NCI-H524 (cell line): ENCODE data around the gene RTEL1.

Experiments used
- DNase-seq, 2 experiments: peaks; one replicate each; lab custom pipeline; 2025; lab: John Stamatoyannopoulos, UW

Gene RTEL1

DNA sequence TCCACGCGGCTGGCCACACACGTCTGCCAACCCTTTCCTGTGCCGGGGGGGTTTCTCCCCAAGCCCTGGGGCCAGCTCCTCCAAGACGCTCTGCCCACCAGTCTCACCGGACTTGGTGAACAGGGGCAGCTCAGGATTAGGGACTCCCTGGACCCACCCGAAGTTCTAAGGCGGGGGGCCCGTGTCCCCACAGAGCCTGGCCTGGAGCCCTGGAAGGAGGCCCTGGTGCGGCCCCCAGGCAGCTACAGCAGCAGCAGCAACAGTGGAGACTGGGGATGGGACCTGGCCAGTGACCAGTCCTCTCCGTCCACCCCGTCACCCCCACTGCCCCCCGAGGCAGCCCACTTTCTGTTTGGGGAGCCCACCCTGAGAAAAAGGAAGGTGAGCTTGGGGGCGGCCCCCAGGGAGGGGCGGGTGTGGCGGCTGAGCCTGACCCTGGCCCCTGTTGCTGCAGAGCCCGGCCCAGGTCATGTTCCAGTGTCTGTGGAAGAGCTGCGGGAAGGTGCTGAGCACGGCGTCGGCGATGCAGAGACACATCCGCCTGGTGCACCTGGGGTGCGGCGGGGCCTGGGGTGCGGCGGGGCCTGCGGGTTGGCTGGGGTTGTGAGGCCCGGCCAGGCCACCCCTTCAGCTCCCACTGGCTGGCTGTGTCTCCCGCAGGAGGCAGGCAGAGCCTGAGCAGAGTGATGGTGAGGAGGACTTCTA, 83.7 kb downstream of the RTEL1 start:
- DNase-seq = no peak

DNA sequence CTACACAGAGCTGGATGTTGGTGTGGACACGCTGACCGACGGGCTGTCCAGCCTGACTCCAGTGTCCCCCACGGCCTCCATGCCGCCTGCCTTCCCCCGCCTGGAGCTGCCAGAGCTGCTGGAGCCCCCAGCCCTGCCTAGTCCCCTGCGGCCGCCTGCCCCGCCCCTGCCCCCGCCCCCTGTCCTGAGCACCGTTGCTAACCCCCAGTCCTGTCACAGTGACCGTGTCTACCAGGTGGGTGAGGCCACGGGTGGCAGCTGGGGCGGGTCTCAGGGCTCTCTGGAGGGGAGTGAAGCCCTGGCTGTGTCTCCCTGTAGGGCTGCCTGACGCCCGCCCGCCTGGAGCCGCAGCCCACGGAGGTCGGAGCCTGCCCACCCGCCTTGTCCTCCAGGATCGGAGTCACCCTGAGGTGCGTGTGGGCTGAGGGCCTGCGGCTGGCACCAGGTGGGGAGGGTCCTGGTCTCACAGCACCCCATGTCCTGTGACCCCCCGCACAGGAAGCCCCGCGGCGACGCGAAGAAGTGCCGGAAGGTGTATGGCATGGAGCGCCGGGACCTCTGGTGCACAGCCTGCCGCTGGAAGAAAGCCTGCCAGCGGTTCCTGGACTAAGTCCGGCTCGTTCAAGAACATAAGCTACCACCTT, 84.4 kb downstream of the RTEL1 start:
- DNase-seq = no peak

DNA sequence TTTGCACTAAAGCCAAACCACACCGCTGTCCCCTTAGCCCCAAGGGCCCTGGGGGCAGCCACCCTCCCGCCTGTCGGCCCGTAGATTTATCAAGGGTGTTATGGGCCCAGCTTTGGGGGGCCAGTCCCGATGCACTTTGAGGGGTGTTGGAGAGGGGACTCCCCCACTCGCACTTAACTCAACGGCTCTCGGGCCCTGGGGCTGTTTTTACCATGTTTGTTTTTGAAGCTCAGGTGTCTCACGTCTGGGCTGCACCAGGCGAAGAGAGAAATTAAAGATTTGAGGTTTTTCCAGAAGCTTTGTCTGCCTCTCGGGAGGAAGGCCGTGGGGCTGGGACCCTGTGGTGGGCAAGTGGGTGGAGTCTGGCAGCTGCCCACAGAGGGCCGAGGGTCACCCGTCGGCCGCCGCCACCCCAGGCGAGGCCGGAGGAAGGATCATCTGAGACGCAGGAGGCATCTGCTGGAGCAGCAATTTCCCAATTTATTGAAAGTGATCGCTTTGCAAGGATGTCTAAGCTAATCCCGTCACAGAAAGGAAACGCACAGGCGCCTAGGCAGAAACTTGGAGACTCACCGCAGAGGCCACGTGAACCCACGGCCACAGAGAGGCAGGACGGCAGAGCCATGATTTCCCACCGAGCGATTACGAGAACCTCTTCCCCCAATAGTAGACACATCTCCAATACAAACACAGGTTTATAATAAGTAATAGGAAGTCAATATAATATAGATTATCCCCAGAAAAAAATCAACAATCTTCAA, 85.3 kb downstream of the RTEL1 start:
- DNase-seq = no peak

DNA sequence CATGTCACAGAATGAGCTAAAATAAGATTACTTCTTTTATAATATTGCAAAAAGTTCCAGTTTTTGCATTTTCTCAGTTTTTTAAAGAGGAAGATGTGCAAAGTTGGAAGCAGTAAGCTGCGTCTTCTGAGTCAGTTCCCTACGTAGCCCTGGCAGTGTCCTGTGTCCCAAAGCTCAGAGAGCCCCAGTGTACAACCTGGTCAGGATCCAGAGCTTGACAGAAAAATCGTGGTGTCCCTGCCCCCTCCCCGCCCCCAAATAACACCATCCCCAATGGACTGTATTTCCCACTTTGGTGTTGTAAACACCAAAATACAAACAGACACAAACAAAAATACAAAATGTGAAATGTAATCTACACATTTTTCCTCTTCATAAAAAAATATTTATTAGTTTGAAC, 86.0 kb downstream of the RTEL1 start:
- no peak for DNase-seq

DNA sequence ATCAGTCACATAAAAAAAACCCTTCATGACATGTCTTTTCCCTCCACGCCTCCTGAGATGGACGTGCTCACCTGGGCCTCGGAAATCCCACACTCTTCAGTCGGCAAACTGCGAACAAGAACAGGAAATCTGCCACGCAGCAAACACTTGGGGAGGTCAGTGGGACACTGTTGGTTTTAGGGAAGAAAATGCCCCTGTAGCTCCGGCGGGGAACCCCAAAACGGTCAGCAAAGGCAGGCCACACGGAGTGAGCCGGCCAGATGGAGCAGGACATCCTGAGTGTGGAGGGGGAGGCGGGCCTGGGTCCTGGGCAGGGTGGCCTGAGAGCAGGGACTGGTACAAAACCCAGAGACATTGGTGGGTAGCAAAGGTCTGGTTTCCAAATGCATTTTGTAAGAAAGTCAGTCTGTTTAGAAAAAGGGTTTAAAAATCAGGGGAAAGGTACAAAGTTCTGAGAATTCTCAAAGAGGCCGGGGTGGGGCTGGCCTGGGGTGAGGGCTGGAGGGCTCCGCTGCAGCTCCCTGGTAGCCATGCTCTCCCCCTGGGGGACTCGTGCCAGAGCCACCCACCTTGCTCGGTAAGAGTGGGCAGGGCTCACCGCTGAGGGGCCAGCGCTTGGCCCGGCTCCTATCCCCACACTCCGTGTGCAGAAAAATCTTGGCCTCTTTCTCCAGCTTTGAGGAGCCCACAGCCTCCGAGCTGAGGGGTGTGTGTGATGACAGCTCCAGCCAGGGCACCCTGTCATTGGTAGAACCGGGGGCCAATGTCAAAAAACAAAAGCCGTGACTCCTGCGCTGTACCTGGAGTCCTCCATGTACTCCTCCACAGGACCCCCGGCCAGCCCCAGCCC, 86.7 kb downstream of the RTEL1 start:
- DNase-seq = no peak

DNA sequence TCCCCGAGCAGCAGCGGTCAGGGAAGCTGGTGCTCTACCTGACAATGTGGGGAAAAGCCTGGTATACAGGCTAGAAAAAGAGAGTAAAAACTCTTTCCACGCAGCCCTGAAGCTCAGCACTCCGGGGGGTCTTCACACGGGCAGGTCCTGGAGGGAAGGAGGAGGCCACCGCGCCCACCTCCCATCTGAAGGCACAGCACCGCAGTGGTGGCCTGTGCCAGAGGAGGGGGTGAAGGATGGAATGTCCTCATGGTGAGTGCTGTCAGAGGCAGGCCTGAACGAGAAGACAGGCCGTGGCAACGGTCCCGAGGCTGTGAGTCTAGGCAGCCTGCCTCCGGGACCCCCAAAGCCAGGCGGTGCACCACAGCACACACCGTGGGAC, 87.3 kb downstream of the RTEL1 start:
- no peak for DNase-seq
